Endodermal cell (in vitro differentiated cells): Measurements from ENCODE around the gene GOLGA6B. TPM values are rescaled to one million over a fixed set of nuclear protein-coding genes. Genes with fewer than 3 reads are reported as not detected.
"Not testable (repeated sequence)": the region's sequence is repeated elsewhere in the genome, so short reads cannot be mapped to it uniquely, and the experiment has no call there.

Experiments used
- DNase-seq: peaks from one replicate; pipeline ENCODE4 v3.0.0-alpha.2; 2017
- H3K27ac ChIP-seq: 2 replicates; pipeline ENCODE4 v1.5.1; 2013; ENCODE audit warnings: mild to moderate bottlenecking, low read depth, low read length, moderate library complexity
- H3K27me3 ChIP-seq: 2 replicates; pipeline ENCODE4 v1.6.1; 2013; ENCODE audit warnings: mild to moderate bottlenecking, low read length, moderate library complexity; ENCODE audit not compliant: insufficient read depth, control insufficient read depth, poor library complexity, severe bottlenecking
- H3K36me3 ChIP-seq: 2 replicates; pipeline ENCODE4 v1.7.0; 2013; ENCODE audit warnings: mild to moderate bottlenecking, low read length, moderate library complexity; ENCODE audit not compliant: control insufficient read depth, insufficient read depth
- H3K4me1 ChIP-seq: one replicate; pipeline ENCODE4 v1.7.0; 2013; ENCODE audit warnings: low read length; ENCODE audit not compliant: control insufficient read depth, insufficient read depth
- H3K4me3 ChIP-seq: 2 replicates; pipeline ENCODE4 v1.5.1; 2013; ENCODE audit warnings: mild to moderate bottlenecking, low read length, moderate library complexity
- H3K9ac ChIP-seq: 2 replicates; pipeline ENCODE4 v1.6.1; 2013; ENCODE audit warnings: mild to moderate bottlenecking, low read length, moderate library complexity; ENCODE audit not compliant: poor library complexity, severe bottlenecking; ENCODE audit errors: extremely low read depth
- H3K9me3 ChIP-seq: 2 replicates; pipeline ENCODE4 v1.6.1; 2013; ENCODE audit warnings: mild to moderate bottlenecking, low read length, moderate library complexity; ENCODE audit not compliant: control insufficient read depth
- H3K27ac Mint-ChIP-seq: 2 replicates; pipeline ENCODE4 v1.8.0; 2020; ENCODE audit warnings: mixed read lengths
- H3K27me3 Mint-ChIP-seq: 2 replicates; pipeline ENCODE4 v1.8.0; 2021; ENCODE audit warnings: mild to moderate bottlenecking, mixed read lengths; ENCODE audit not compliant: insufficient read depth
- H3K36me3 Mint-ChIP-seq: 2 replicates; pipeline ENCODE4 v1.8.0; 2020; ENCODE audit warnings: low read depth, mixed read lengths
- H3K4me1 Mint-ChIP-seq: 2 replicates; pipeline ENCODE4 v1.8.0; 2020; ENCODE audit warnings: mixed read lengths
- H3K4me3 Mint-ChIP-seq: 2 replicates; pipeline ENCODE4 v1.8.0; 2020; ENCODE audit warnings: mild to moderate bottlenecking, moderate library complexity, mixed read lengths
- H3K9me3 Mint-ChIP-seq: 2 replicates; pipeline ENCODE4 v1.8.0; 2020; ENCODE audit warnings: mild to moderate bottlenecking, mixed read lengths
- WGBS, 2 experiments: methylation state at CpG; one replicate each; pipeline versions ENCODE4 v1.1.5 to v1.1.7; 2013; ENCODE audit warnings: missing lambda C conversion rate in 2 of 2, mixed read lengths in 1 of 2; ENCODE audit not compliant: insufficient coverage in 1 of 2, insufficient read length in 1 of 2; 5-methylcytosine and 5-hydroxymethylcytosine counted together
- total RNA-seq, 2 donors: library from RNA; stranded (reverse); fragmentation: NEBNext Ultra II Directional in 1 of 2; extraction: Animal tissue kit (Norgen Biotek cat#: 25700) in 1 of 2; gene quantifications; 2 replicates in 1 of 2; 3 replicates in 1 of 2; pipeline ENCODE4 v1.2.1, GENCODE V29; 2021
- TF ChIP-seq, protein P1 (sequence below): fragments of 200-600 bp; sonication (generic); conservative IDR thresholded peaks from 2 replicates; pipeline ENCODE4 v1.5.0; 2021; ENCODE audit warnings: antibody characterized with exemption, mild to moderate bottlenecking

Gene GOLGA6B
- total RNA-seq, 2 donors from 2014 or later: not detected

DNA sequence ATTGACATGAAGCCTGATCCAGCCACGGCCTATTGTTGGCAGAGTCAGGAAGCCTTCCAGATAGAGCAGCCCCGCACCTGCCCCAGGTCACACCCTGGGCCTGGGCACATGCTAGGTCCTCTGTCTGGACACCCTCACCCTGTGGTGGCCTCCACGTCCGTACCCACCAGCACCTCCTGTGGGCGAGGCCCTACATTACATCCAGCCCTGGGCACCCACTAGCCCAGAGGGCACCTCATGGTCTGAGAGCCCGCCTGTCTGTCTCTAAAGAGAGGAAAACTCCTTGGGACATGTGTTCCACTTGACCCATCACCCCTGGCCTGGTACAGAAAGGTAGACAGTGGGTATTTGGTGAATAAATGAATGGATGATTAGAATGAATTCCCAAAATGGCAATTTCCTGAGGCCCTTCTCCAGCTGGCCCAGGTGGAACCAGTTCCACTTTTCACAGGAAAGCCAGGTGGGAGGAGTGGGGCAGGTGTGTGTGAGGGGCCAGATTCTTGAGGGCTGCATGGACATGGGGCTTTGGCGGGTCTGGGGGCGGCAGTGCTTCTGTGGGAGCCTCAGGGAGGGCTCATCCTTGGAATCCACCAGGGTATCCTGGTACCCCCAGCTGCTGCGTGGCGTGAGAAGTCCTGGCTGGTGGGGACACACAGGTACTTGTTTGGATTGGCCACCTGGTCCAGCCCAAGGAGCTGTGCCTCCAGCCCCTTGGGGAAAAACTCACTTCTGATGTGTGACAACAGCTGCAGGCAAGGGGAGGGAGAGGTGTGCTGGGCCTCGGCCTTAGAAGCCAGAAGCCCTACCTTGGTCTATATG is 26.0 kb upstream of the GOLGA6B start:
- peak; percentile 86 for DNase-seq
- H3K27ac ChIP-seq, H3K4me1 ChIP-seq, H3K36me3 ChIP-seq, H3K36me3 Mint-ChIP-seq, H3K9me3 ChIP-seq, H3K9ac ChIP-seq, H3K4me3 Mint-ChIP-seq, H3K27me3 ChIP-seq, H3K4me1 Mint-ChIP-seq, H3K4me3 ChIP-seq, H3K9me3 Mint-ChIP-seq, H3K27me3 Mint-ChIP-seq, H3K27ac Mint-ChIP-seq: not testable (repeated sequence)
- TF ChIP-seq, protein P1, sequence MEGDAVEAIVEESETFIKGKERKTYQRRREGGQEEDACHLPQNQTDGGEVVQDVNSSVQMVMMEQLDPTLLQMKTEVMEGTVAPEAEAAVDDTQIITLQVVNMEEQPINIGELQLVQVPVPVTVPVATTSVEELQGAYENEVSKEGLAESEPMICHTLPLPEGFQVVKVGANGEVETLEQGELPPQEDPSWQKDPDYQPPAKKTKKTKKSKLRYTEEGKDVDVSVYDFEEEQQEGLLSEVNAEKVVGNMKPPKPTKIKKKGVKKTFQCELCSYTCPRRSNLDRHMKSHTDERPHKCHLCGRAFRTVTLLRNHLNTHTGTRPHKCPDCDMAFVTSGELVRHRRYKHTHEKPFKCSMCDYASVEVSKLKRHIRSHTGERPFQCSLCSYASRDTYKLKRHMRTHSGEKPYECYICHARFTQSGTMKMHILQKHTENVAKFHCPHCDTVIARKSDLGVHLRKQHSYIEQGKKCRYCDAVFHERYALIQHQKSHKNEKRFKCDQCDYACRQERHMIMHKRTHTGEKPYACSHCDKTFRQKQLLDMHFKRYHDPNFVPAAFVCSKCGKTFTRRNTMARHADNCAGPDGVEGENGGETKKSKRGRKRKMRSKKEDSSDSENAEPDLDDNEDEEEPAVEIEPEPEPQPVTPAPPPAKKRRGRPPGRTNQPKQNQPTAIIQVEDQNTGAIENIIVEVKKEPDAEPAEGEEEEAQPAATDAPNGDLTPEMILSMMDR: peak; percentile 69
- 86 to 93% methylated on average over 2 to 10 of the region's 11 CpGs for WGBS, 2 experiments

DNA sequence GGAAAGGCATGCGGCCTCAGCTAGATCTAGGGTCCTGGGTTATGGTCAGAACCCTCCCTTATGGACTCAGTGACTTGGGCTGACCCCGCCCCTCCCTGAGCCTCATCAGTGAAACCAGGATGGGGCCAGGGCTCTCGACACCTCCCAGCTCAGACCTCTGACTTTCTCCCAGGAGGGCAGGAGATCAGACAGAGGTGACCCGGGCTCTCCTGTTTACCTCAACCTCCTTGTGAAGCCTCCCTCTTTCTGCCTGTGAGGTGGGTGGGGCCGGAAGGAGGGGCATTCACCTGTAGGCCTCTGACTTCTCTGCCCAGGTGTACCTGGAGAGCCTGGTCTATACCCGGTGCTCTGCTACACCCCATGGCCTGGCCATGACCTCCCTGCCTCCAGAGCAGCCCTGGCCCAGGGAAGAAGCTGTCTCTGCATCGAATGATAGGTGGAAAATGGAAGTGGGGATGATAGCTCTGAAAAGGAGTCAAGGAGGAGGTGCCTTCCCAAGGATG is 25.4 kb upstream of the GOLGA6B start:
- DNase-seq, H3K4me1 ChIP-seq, H3K27ac ChIP-seq, H3K9me3 Mint-ChIP-seq, H3K27me3 ChIP-seq, H3K4me3 Mint-ChIP-seq, H3K9ac ChIP-seq, H3K4me3 ChIP-seq, H3K4me1 Mint-ChIP-seq, H3K36me3 ChIP-seq, H3K36me3 Mint-ChIP-seq, H3K9me3 ChIP-seq, H3K27me3 Mint-ChIP-seq: not testable (repeated sequence)
- H3K27ac Mint-ChIP-seq: peak overlapping the region; percentile 40
- WGBS, 2 experiments: 86 to 100% methylated on average over 4 to 7 of the region's 7 CpGs

DNA sequence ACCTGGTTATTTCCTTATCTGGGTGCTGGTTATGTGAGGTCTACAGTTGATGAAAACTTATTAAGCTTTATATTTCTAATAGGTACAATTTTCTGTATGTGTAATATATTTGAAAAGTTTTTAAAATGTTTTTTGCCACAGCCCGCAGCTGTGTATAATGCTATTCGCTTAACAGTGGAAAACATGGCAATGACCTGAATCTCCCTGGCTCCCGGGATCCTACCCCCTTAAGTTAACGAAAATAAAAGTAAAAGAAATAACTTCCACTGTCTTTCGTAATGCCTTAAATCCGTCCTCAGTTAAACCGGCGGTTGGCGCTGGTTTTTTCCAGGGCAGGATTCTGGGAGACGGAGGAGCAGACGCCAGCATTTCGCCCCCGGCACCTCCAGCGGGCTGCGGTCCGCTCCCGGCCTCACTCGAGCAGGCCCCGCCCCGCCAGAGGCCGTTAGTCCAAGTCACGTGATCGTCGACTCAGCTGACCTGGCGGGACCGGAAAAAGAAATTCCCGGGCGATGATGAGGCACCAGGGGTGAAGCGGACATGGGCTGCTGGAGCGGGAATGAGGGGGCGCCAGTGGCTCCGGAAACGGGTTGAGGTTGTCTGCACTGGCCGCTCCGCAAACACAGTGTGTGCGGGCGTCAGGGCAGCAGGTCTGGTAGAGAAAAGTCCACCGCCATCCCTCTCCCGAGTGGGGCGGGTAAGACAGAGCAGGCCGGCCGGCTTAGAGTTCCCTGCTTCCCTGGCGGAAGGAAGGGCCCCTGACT is 17.8 kb upstream of the GOLGA6B start:
- not testable (repeated sequence) for H3K27me3 ChIP-seq, H3K4me3 ChIP-seq, H3K9ac ChIP-seq, H3K36me3 ChIP-seq, H3K4me1 ChIP-seq, H3K4me1 Mint-ChIP-seq, H3K27ac ChIP-seq, H3K9me3 Mint-ChIP-seq, H3K4me3 Mint-ChIP-seq, H3K27me3 Mint-ChIP-seq, H3K36me3 Mint-ChIP-seq, H3K9me3 ChIP-seq, H3K27ac Mint-ChIP-seq
- peak; percentile 86 for DNase-seq
- 26% methylated on average over 4 of the region's 43 CpGs; no CpG with 5 or more reads in 1 of the 2 experiments for WGBS, 2 experiments

DNA sequence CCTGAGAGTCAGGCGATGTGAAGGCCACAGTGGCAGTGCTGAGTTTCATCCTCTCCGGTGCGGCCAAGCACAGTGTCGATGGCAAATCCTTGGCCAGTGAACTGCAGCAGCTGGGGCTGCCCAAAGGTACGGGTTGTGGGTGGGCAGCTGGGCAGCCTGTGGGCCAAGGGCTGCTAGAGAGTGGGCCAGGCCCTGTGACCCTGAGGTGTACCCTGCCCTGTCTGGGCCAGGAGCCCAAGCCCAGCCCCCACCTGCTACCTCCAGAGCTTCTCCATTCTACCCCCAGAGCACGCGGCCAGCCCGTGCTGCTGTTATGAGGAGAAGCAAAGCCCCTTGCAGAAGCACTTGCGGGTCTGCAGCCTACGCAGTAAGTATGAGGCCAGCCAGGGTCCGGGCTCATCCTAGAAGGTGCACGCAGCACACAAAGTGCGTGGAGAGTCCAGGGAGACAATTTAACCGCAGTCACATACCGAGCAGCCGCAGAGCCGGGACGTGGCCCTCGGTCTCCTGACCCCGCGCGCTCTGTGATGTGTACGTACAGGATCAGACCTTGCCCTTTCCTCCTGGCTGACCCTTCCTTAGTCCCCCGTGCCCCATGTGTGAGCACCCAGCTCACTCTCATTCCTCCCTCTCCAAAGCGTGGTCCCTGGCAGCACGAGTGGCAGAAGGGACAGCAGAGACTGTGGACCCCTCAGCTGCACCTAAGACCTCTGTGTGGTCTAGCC is 14.6 kb upstream of the GOLGA6B start:
- WGBS, 2 experiments: no CpG with 5 or more reads among the region's 26 CpGs
- H3K9me3 Mint-ChIP-seq, H3K9ac ChIP-seq: not testable (repeated sequence)

DNA sequence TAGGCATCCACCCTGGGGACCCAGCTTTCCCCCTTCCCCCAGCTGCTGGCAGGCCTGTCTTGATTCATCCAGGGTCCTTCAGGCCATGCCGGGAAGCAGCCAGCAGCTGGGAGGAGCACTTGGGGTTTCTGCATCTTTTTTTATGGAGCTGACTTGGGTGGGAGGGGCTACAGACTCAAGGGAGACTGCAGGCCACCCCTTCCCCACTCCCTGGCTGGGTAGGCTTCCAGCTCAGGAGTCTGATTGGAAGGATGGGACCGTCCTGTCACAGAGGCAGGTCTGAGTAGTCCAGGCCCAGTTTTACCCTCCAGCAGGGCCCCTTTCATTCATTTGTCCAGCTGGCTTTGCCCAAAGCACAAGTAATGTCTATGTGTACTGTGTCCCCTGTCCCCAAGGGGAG is 12.2 kb upstream of the GOLGA6B start:
- not testable (repeated sequence) for H3K27me3 ChIP-seq, H3K4me1 Mint-ChIP-seq, H3K9me3 Mint-ChIP-seq, H3K4me3 Mint-ChIP-seq, H3K9ac ChIP-seq, H3K9me3 ChIP-seq, H3K4me1 ChIP-seq, H3K36me3 Mint-ChIP-seq, H3K27me3 Mint-ChIP-seq, DNase-seq, H3K4me3 ChIP-seq, H3K27ac Mint-ChIP-seq, H3K27ac ChIP-seq, H3K36me3 ChIP-seq
- WGBS, 2 experiments: no CpG with 5 or more reads among the region's 2 CpGs

More for the DNA sequence above, 14.6 kb upstream of the GOLGA6B start:
- H3K36me3 ChIP-seq, H3K27me3 Mint-ChIP-seq, H3K9me3 ChIP-seq, H3K27ac Mint-ChIP-seq, DNase-seq, H3K27ac ChIP-seq, H3K27me3 ChIP-seq, H3K4me1 ChIP-seq, H3K4me1 Mint-ChIP-seq, H3K4me3 Mint-ChIP-seq, H3K36me3 Mint-ChIP-seq, H3K4me3 ChIP-seq: not testable (repeated sequence)
